HG03558 (cell line): ENCODE measurements around the gene GABRB2.

Source experiments
- ATAC-seq: cut with Tn5 transposase; IDR thresholded peaks from one replicate; pipeline ENCODE4 v1.9.1; 2021; ENCODE audit warnings: moderate number of reproducible peaks; ENCODE audit not compliant: unreplicated experiment; ENCODE audit errors: extremely low read depth

Gene GABRB2

DNA sequence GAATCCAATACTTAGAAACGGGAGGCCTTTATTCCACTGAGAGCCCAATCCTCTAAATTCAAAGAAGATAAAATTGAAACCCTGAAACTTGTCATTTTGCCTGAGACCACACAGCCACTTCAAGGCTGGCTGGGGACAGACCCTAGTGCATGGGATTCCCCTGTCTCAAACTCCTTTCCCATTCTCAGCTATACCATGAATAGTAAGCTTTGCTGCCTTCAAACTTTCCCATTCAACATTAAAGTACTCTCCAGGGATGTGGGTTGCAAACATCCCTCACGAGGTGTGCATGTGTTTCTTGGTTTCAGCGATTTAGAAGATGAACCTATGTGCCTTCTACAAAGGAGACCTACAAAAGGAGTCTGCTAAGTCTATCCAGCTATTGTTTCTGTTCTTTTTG is 64.6 kb downstream of the GABRB2 start:
- peak; percentile 71 for ATAC-seq

DNA sequence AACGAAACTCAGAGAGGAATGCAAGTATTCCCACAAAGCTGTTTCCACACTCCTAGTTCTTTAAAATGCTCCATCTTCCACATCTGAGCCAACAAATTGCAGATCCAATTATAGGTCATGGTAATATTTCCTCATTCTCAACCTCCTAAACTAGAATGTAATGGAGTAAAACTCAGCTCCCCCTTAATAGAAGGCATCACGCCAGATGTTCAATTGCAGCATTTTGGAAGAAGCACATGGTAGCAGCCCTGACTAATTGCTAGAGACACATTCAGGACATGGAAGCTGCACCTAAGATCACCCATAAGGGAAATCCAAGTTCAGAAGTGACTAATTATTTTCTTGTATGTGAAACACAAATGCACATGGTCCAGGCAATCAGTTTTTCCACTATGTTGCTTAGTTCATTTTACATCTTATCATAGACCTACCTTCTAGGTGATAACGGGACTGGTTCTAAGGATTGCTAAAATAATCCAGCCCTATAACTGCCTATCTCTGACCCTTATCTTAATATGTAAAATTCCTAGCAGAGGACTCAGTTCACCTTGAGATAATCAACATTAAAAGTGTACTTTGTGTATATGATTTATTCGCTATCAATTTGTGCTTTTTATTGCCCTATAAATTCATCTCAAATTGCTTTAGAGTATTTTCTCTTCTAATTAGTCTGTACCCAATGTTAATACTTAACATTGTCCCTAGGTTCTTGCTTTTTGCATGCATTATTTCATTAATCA is 75.1 kb downstream of the GABRB2 start:
- ATAC-seq, result no peak

DNA sequence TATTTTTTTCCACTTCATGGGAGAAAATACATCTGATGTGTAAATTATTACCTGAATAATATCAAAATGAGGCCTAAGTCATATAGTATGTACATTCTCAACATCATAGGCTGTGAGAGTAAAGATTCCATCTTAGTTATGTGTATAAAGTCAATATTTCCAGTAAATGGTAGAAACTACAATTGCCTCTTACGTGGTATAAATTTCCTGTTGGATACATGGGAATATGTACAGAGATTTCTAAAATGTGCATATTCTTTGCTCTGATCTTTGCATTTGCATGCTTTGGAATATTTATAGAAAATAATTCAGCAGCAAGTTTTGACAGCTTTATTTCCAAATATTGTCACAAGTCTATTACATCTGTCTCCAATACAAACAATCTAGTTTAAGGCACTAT is 78.8 kb downstream of the GABRB2 start:
- ATAC-seq, result no peak

DNA sequence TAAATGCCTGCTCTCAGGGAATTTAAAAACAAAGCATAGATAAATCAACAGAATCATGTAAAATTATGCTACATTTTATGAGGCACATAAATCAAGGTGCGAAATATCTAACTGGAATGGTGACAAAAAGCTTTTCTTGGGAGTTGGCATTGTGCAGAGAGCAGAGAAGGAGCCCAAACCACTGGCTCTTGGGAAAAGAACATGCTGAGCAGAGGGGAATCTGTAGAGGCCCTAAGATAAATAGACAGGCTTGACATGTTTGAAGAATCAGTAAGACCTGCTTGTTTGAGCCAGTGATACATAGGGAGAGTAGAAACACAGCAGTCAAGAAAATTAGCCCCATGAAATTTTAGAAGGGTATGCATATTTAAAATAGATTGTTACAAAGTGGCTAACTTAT is 85.8 kb downstream of the GABRB2 start:
- ATAC-seq, result no peak

DNA sequence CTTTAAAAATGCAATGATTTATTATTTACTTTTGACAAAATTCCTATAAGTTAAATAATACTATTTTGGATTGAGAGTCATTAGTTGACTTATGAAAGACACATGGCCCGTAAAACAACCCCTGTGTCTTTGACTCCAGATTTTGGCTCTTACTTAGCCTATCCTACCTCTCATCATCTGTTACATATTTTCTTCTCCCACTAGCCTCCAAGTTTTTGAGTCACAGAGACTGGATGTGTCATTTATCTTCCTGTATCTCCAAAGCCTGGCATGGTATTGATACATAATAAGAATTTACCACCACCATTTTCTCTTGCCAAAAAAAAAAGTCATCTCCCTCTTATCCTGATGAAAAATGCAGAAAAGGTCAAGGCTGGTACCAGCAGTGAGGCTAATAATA is 99.9 kb downstream of the GABRB2 start:
- ATAC-seq, result no peak

DNA sequence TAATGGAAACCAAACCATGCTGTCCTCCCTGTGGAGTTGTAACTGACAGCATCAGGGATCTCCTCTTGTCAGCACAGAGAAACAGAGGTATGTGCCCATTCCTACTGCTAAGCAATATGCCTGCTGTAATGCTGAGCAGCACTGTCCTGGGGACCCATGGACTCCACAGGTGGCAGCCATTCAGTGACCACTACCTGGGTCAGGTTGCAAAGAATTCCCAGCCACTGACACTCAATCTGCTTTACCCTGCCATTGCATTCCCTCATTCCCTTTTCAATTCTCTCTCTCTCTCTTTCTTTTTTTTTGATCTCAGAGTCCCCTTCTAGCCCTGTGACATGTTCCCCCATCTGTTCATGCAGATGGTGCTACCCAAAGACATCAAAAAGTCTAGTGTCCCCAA is 104.1 kb downstream of the GABRB2 start:
- ATAC-seq, result no peak

DNA sequence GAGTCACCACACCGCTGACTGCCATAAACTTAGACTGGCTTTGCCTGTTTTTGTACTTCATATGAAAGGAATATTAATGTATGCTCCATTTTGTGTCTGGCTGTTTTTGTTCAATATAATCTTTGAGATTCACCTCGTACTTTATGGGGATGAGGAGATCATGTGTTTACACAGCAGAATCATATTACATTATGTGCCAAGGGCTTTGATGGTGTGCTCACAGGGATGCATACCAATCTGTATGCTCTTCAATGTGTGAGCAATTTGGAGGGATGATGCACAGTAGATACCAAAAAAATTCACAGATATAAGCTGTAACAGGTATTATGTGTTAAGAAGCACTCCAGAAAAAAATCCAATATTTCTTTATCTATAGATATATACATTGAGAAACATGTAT is 113.7 kb downstream of the GABRB2 start:
- no peak for ATAC-seq

DNA sequence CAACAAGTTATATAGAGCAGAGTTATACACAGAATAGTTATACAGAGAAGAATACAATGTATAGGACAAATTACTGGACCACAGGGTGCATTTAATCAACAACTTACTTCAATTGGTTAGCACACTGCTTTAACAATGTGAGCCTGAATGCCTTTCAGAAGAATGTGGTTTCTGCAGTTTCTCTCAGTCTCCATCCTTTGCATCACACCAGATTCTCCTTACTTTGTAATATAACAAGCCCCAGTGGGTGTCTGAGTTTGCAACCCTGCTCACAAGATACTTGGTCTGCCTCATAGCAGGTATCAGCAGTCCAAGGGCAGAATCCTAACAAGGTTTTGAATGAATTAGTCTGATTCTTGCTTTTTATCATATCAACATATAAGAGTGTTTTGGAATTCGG is 114.6 kb downstream of the GABRB2 start:
- ATAC-seq, result no peak

DNA sequence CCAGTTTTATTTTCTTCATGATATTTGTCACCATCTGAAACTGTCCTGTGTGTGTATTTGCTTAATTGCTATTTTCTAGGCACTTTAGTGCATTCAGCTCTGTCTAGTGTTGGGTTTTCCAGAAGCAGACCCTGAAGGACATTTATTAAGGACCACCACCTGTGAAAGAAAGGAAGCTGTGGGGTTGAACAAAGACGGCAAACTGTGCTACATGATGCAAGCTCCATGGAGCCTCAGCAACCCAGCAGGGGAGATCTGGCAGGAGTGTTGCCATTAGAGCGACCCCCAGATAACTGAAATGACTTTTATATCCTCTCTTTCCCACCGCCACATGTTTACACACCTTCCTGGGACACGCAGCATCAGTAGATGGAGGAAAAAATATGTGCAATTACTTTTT is 125.5 kb downstream of the GABRB2 start:
- no peak for ATAC-seq

DNA sequence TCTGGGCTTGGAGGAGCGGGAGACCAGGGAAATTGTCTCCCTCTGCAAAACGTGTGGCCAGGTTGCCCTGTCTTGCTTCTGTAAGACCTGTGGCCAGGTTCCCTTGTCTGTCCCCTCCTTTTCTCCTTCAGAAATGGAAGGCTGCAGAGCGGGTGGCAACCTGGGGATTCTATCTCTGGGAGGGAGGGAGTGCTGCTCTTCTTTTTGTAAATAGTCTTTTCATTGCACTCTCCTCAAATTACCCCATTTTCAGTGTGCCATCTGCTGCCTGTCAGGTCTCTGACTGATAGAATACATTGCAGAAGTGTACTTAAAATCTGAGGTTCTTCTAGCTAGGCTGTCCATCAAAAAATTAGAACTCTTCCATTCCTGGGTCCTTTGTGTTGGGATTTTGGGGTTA is 126.0 kb downstream of the GABRB2 start:
- ATAC-seq, result no peak

DNA sequence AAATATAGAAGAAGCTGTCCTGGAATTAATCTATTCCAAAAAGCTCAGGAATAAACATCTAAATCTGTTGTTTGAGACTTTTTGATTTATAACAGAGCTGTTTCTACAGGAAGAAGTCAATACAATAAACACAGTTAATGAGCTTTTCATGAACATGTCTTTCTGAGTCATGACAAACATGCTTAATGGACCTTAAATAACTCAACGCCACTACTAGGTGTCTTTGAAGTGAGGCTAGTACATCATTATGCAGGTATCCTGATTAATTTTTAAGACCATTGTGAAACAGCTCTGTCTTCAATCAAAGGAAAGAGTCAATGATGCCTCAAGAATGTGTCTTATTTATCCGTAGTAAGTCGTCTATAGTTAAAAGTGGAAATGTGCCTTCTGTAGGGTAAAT is 131.6 kb downstream of the GABRB2 start:
- no peak for ATAC-seq

DNA sequence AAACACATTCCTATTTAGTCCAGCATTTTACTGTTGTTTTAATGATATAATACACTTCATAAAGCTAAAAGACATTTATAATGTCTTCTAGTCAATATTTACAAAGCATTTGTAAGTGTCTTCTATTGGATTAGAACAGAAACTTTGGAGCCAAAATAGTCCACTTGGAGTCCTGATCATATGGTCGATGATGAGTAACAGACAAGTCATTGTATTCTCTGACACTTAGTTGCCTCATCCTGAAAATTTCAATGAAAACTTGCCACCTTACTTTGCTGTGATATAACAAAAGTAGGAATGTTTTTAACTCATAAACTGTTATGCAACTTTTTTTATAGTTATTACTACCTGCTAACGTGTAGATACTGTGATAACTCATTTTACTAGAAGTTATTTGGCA is 132.5 kb downstream of the GABRB2 start:
- no peak for ATAC-seq

DNA sequence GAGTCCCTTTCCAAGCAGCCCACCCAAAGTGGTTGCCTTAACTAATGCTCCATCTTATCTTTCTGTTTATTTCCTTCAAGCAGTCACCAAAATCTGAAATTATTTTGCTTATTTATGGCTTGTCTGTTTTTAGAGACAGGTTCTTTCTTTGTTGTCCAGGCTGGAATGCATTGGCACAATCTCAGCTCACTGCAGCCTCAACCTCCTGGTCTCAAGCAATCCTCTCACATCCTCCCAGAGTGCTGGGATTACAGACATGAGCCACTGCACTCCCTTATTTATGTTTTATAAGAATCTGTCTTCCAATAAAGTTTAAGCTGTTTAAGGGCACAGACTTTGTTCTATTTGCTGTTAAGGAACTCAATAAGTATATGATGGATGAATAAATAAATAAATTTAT is 133.7 kb downstream of the GABRB2 start:
- ATAC-seq, result no peak

DNA sequence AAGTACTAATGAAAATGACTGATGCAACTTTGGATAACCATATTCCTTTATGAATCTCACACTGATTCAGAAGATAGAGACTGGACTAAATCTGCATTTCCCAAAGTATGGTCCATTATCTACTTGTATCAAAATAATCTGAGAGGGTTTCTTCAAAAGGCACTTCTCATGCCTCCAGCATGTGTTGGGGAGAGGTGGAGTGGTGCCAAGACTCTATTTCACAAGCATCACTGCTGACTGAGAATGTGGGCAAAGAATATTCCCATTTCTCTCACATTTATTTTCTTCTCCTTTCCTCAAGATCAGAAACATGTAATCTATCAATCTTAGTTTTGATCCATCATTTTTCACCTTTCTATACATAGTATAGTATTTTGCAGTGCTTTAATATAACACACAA is 135.4 kb downstream of the GABRB2 start:
- ATAC-seq, result no peak

DNA sequence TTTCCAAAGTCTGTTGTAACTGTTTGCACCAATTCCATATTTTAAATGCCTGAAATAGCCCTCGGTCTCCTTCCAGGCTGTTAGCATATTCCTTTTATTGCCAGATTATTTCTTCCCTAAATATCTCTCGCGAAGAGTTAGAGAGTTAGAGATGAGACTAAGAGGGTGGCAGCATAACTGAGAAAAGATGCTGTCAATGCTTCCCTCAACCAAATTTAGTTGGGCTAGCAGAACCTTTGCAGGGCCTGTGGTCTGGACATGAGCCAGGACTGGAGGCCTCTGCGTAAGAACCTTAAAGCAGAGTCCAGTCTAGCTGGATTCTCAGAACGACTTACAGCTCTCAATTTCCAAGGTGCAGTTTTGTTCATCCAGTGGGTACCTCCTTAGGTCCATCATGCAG is 135.9 kb downstream of the GABRB2 start:
- ATAC-seq, result no peak

DNA sequence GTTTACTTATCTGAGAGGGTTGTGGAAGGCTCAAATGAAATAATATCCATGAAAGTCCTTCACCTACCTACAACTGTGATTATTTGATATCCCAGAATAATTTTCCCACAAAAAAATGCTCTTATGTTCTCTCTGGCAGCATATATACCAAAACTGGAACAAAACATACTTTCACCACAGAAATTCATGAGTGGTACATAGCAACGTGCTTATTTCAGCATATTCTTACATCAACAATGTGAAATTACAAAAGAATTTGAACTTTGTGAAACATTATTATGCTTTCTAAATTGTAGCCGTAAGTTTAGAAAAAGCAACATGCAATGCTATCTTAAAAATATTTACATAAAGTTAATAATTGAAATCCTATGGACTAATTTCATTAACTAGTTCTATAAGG is 137.1 kb downstream of the GABRB2 start:
- ATAC-seq, result no peak

DNA sequence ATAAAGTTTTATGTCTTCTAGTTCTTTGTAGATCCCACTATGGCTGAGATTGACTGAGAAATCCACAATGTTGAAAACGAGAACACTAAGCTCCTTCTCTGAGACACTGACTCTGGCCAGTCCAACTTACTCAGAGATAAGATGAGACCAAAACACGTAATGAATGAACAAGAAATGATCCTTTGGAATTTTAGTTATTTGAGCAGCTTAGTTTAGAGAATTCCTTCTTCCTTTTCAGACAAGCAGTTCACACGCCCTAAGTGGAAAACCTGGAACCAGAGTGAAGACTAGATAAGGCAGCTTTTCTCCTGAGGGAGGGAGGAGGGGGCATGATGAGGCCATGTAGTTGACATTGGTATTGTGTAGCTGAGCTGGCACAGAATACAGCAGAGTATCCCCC is 139.6 kb downstream of the GABRB2 start:
- ATAC-seq, result no peak

DNA sequence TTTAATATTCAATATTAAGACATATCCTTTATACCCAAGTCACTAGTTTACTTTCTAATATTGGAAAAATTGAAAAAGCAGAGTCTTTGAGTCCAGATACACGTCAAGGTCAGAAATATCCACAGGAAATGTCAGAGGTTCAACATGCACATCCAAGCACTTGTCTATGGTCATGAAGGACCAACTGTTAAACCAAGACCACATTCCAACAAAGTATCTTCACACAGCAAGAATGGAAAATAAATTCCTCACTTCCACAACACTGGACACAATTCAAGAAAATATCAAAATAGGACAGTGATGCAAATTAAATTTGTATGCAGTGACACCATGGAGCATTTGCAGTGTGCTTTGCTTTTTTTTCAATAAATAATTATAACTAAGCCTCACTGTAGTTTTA is 142.5 kb downstream of the GABRB2 start:
- no peak for ATAC-seq

DNA sequence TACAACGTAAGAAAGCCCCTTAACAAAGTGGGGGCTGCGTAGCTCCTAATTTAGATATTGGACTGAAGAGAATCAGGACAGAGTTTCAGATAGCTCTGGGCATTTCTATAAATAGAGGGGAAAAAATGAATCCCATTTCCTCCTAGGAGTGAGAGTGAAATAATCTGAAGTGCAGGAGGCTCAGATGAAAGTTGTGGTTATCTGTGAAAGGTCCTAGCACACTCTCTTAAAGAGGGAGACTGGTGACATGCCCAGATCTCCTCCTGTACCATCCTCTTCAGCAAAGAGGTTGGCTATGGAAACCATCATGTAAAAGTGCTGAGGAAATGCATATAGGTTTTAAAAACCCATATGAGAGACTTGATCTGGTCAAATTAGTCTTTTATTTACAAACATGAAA is 143.4 kb downstream of the GABRB2 start:
- ATAC-seq, result no peak

DNA sequence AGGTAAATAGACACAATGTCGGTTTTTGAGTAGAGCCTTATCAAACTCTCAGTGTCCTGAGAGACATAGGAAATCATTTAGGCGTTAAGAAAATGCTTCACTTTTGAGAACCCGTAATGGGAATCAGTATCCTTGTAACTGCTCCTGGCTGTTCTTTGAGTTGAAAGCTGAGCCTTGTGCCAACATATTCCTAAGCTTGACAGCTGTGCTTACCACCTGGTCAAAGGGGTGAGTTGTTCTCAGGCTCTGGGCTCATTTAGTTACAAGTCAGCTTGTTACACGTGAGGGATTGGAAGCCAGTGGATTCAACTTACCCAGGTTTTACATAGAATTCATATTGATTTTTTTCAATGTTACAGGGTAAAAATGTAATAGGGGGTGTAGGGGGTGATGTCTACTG is 145.9 kb downstream of the GABRB2 start:
- no peak for ATAC-seq

DNA sequence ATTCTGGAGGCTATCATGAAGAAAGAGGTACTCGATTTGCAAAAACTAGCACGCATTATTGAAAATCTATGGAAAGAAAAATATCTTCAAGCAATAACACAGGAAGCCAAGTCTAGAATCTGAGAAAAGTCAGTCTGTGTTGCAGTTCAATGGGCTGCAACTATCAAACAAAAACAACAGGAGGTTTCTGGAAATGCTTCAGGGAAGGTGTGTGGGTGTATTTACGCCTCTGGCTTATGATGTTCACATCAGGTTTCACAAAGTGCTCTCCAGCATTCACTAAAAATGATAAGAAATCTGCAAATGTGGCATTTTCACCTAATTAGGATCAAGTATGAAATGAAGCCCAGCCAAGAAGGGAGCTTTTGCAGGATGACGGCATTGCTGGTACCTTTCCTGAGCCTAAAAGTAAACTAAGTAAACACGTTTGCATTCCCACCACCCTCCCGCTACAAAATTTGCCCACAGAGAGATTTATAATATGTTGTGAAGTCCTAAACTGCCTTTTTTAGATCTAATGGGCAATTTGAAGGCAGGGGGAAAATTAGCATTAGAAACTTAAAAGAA is 146.4 kb downstream of the GABRB2 start:
- no peak for ATAC-seq

DNA sequence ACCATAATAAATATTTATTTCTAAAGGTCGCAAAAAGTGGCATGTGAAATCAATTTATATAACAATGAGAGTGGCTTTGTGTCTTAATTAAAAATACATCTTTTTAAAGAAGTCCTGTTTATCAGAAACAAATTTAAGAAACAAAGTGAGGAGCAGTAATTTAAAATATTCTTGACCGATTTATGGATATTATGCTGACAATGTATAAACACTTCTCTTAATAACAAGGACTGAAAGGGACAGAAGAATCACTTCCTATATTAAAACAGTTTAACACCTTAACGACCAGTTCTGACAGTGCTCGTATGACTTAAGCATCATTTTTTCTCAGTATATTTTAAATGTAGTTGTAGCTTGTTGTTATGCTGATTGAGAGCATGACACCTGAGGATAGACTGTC is 149.1 kb downstream of the GABRB2 start:
- ATAC-seq, result no peak
